Lower leg skin (tissue), 3 donors: ENCODE measurements around the gene TBC1D19.

ENCODE experiments used
- CTCF ChIP-seq, 3 donors: fragments of 450-650 bp; IDR thresholded peaks; one replicate each; pipeline ENCODE4 v1.5.1; 2016; ENCODE audit warnings: antibody characterized with exemption in 3 of 3, mild to moderate bottlenecking in 3 of 3, moderate library complexity in 2 of 3
- POLR2A ChIP-seq, 2 donors: fragments of 450-650 bp; IDR thresholded peaks; one replicate each; pipeline ENCODE4 v1.6.1; 2016 to 2017; ENCODE audit warnings: antibody characterized with exemption in 2 of 2, mild to moderate bottlenecking in 1 of 2, moderate library complexity in 1 of 2

- TF ChIP-seq CTCF (IDR thresholded peaks at IDR 0.05) = no peak
- no peak for TF ChIP-seq POLR2A (IDR thresholded peaks at IDR 0.05)
Observed at GRCh38 chr4:26701786-26702227, 117.9 kb downstream of the TBC1D19 start.
